ENCODE measurements around the gene HOXD10.

Gene HOXD10

DNA sequence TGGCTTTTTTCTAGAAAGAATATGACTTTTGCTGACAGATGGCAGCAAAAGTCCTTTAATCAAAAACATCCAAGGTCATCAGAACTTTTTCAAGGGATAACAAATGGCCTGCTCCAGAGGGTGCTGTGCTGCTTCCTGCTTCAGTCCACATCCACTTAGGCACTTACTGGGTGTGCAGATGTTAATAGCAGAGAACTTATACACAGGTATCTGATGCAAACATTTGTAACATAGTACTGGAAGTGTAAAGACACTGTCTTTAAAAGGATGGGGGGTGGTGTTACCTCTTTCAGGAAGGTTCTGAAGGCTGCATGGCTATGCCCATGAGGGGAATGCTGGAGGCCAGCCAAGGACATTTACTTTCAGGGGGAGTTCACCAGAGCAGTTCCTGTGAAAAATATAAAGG, 18.5 kb downstream of the HOXD10 start:
- Histone ChIP-seq H3K4me1 (ENCODE audit: control insufficient read depth, insufficient read depth, low read length, poor library complexity, severe bottlenecking) (no peaks in the 10 kb centered on the region), H3K36me3 (ENCODE audit: control insufficient read depth, insufficient read depth, low read length) (no peaks in the 10 kb centered on the region), H3K27ac (ENCODE audit: low read depth, low read length, severe bottlenecking) (no peak overlapping the region), H3K9me3 (ENCODE audit: control insufficient read depth, low read length) (no peaks in the 10 kb centered on the region), H3K4me3 (ENCODE audit: extremely low read depth, insufficient read depth, low read length, poor library complexity, severe bottlenecking) (no peak overlapping the region)

- Histone ChIP-seq H3K9me3 (ENCODE audit: control insufficient read depth, low read length) (no peaks in the 10 kb centered on the region), H3K36me3 (ENCODE audit: control insufficient read depth, insufficient read depth, low read length) (no peaks in the 10 kb centered on the region), H3K4me1 (ENCODE audit: control insufficient read depth, insufficient read depth, low read length, poor library complexity, severe bottlenecking) (no peaks in the 10 kb centered on the region), H3K27ac (ENCODE audit: low read depth, low read length, severe bottlenecking) (peak overlapping the region; percentile 62), H3K4me3 (ENCODE audit: extremely low read depth, insufficient read depth, low read length, poor library complexity, severe bottlenecking) (peak overlapping the region; percentile 28)
- WGBS, 2 experiments (ENCODE audit: insufficient coverage in 2 of 2): 0 to 1% methylated on average over 41 to 51 of the region's 71 CpGs
Measured at GRCh38 chr2:176136374-176137251, 20.0 kb downstream of the HOXD10 start.

- H3K27ac ChIP-seq (ENCODE audit: low read depth, low read length, severe bottlenecking): no peak overlapping the region
- no peaks in the 10 kb centered on the region for H3K4me1 ChIP-seq (ENCODE audit: control insufficient read depth, insufficient read depth, low read length, poor library complexity, severe bottlenecking)
- H3K36me3 ChIP-seq (ENCODE audit: control insufficient read depth, insufficient read depth, low read length): no peaks in the 10 kb centered on the region
- WGBS, 2 experiments (ENCODE audit: insufficient coverage in 2 of 2): 0 to 8% methylated on average over 1 to 2 of the region's 2 CpGs
- no peaks in the 10 kb centered on the region for H3K9me3 ChIP-seq (ENCODE audit: control insufficient read depth, low read length)
- H3K4me3 ChIP-seq (ENCODE audit: extremely low read depth, insufficient read depth, low read length, poor library complexity, severe bottlenecking): peak overlapping the region; percentile 28
Measured at GRCh38 chr2:176137252-176137580, 20.6 kb downstream of the HOXD10 start.

DNA sequence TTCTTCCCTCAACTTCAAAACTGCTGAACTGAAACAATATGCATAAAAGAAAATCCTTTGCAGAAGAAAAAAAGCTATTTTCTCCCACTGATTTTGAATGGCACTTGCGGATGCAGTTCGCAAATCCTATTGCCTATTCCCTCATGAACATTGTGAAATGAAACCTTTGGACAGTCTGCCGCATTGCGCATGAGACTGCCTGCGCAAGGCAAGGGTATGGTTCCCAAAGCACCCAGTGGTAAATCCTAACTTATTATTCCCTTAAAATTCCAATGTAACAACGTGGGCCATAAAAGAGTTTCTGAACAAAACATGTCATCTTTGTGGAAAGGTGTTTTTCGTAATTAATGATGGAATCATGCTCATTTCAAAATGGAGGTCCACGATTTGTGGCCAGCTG, 21.3 kb downstream of the HOXD10 start:
- H3K4me1 ChIP-seq (ENCODE audit: control insufficient read depth, insufficient read depth, low read length, poor library complexity, severe bottlenecking): no peaks in the 10 kb centered on the region
- no peak overlapping the region for H3K27ac ChIP-seq (ENCODE audit: low read depth, low read length, severe bottlenecking)
- no peaks in the 10 kb centered on the region for H3K9me3 ChIP-seq (ENCODE audit: control insufficient read depth, low read length)
- no peaks in the 10 kb centered on the region for H3K36me3 ChIP-seq (ENCODE audit: control insufficient read depth, insufficient read depth, low read length)
- H3K4me3 ChIP-seq (ENCODE audit: extremely low read depth, insufficient read depth, low read length, poor library complexity, severe bottlenecking): no peak overlapping the region
- 79 to 89% methylated on average over 3 to 6 of the region's 8 CpGs for WGBS, 2 experiments (ENCODE audit: insufficient coverage in 2 of 2)

- no peak overlapping the region for H3K27ac ChIP-seq (ENCODE audit: low read depth, low read length, severe bottlenecking)
- H3K4me3 ChIP-seq (ENCODE audit: extremely low read depth, insufficient read depth, low read length, poor library complexity, severe bottlenecking): no peak overlapping the region
Measured at GRCh38 chr2:176138526-176138922, 21.9 kb downstream of the HOXD10 start.

DNA sequence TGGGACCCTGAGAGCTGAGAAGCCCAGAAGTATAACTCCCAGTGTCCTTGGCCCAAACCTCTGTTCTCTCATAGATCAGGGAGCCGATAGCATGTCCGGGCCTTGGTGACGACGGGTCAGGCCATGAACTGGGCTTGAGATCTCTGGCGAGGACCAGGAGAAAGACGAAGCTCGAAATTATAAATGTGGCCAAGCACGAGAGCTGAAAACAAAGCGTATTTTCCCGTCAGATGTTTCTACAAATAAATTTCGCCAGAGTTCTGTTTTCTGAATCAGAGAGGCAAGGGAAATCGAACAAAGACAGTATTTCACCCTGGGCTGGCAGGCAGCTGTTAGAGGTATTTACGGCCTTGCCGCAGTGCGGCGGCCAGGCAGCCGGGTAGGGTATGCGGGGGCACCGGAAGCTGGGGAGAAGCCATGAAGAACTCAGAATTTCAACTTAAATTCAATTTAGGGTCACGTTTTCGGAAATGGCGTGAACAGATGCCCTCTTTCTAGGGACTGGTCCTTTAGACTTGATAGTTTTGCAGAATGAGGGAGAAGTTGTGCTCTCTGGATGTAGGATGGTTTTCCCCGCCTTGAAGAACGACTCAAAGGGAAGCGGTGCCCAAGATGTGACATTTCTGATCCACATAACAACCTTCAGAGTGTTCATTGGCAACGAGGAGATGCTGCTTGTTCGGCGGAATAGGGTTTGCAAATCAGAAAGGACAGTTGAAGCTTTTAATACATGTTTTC, 22.5 kb downstream of the HOXD10 start:
- Histone ChIP-seq H3K9me3 (ENCODE audit: control insufficient read depth, low read length) (no peaks in the 10 kb centered on the region), H3K4me3 (ENCODE audit: extremely low read depth, insufficient read depth, low read length, poor library complexity, severe bottlenecking) (no peak overlapping the region), H3K27ac (ENCODE audit: low read depth, low read length, severe bottlenecking) (no peak overlapping the region), H3K36me3 (ENCODE audit: control insufficient read depth, insufficient read depth, low read length) (no peaks in the 10 kb centered on the region), H3K4me1 (ENCODE audit: control insufficient read depth, insufficient read depth, low read length, poor library complexity, severe bottlenecking) (no peaks in the 10 kb centered on the region)
- whole genome bisulfite sequencing, 2 experiments (ENCODE audit: insufficient coverage in 2 of 2): 62 to 68% methylated on average over 27 to 28 of the region's 28 CpGs

More at GRCh38 chr2:176138526-176138922, 21.9 kb downstream of the HOXD10 start:
- no peaks in the 10 kb centered on the region for H3K4me1 ChIP-seq (ENCODE audit: control insufficient read depth, insufficient read depth, low read length, poor library complexity, severe bottlenecking)
- H3K9me3 ChIP-seq (ENCODE audit: control insufficient read depth, low read length): no peaks in the 10 kb centered on the region
- WGBS, 2 experiments (ENCODE audit: insufficient coverage in 2 of 2): 60 to 63% methylated on average over 12 to 14 of the region's 14 CpGs
- no peaks in the 10 kb centered on the region for H3K36me3 ChIP-seq (ENCODE audit: control insufficient read depth, insufficient read depth, low read length)

GRCh38 chr2:176139661-176140512, 23.3 kb downstream of the HOXD10 start:
- Histone ChIP-seq H3K4me1 (ENCODE audit: control insufficient read depth, insufficient read depth, low read length, poor library complexity, severe bottlenecking) (no peaks in the 10 kb centered on the region), H3K9me3 (ENCODE audit: control insufficient read depth, low read length) (no peaks in the 10 kb centered on the region), H3K36me3 (ENCODE audit: control insufficient read depth, insufficient read depth, low read length) (no peaks in the 10 kb centered on the region), H3K4me3 (ENCODE audit: extremely low read depth, insufficient read depth, low read length, poor library complexity, severe bottlenecking) (peak overlapping the region; percentile 37), H3K27ac (ENCODE audit: low read depth, low read length, severe bottlenecking) (no peak overlapping the region)
- 63 to 66% methylated on average over 24 to 28 of the region's 41 CpGs for WGBS, 2 experiments (ENCODE audit: insufficient coverage in 2 of 2)

DNA sequence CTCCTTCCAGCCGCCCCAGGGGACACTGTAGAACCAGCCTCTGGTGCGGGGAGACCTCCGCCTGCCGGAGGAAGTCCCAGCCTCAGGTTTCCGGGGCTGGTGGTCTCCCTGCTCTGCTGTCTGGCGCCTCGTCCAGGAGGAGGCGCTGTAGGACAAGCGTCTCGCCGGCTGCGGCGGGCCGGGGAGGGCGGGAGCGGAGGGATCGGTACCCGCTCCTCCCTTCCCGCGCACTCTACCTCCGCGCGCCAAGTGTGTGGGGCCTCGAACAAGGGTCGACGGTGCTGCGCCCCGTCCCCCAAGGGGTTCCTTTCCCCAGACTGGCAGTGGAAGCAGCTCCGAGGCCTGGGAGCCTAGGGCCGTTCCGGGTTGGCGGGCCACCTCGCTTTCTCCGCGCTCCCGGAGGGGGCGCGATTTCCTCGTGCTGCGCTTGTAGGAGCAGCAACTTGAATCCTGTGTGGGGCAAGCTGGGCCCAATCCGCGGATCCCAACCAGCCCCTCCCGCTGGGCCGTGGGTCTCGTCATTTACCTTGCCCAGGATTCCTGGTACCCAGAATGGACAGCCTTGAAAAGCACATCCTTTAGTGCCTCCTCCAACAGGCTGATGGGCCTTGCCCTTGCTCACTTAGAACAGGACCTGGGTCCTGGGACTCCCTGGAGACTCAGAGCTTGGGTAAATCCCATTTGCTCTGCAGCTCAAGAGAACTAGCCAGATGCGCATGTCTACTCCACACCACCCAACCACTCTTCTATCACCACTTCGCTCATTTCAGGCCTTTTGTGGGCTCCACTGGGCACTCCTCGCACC, 24.1 kb downstream of the HOXD10 start:
- Histone ChIP-seq H3K36me3 (ENCODE audit: control insufficient read depth, insufficient read depth, low read length) (no peaks in the 10 kb centered on the region), H3K9me3 (ENCODE audit: control insufficient read depth, low read length) (no peaks in the 10 kb centered on the region), H3K4me3 (ENCODE audit: extremely low read depth, insufficient read depth, low read length, poor library complexity, severe bottlenecking) (peak overlapping the region; percentile 37), H3K27ac (ENCODE audit: low read depth, low read length, severe bottlenecking) (no peak overlapping the region), H3K4me1 (ENCODE audit: control insufficient read depth, insufficient read depth, low read length, poor library complexity, severe bottlenecking) (no peaks in the 10 kb centered on the region)
- 7 to 8% methylated on average over 31 to 39 of the region's 48 CpGs for WGBS, 2 experiments (ENCODE audit: insufficient coverage in 2 of 2)

DNA sequence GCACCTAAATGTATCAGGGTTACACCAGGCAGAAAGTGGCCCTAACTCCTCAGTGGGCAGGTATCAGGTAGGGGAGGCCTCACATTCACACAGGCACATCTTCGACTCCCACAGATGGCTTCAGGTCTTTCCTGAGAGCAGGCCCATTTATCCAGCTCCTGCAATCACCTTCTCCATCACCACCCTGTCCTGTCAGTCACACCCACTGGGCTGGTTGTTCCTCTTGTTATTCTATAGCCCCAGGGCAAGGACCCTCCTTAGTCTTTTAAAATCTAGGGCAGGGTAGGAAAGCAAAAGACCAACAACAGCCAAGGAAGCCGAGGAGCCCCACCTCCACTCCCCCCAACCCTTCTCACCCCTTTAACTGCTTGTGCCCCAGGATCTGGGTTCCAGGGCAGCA, 25.7 kb downstream of the HOXD10 start:
- Histone ChIP-seq H3K36me3 (ENCODE audit: control insufficient read depth, insufficient read depth, low read length) (no peaks in the 10 kb centered on the region), H3K9me3 (ENCODE audit: control insufficient read depth, low read length) (no peaks in the 10 kb centered on the region), H3K27ac (ENCODE audit: low read depth, low read length, severe bottlenecking) (no peak overlapping the region), H3K4me1 (ENCODE audit: control insufficient read depth, insufficient read depth, low read length, poor library complexity, severe bottlenecking) (no peaks in the 10 kb centered on the region), H3K4me3 (ENCODE audit: extremely low read depth, insufficient read depth, low read length, poor library complexity, severe bottlenecking) (no peak overlapping the region)
- 63 to 100% methylated on average over 1 of the region's 2 CpGs for WGBS, 2 experiments (ENCODE audit: insufficient coverage in 2 of 2)

All from mesodermal cell (in vitro differentiated cells).